Middle frontal gyrus (tissue), 1 donor: Measurements from ENCODE around the gene LEFTY1.
"Not testable (repeated sequence)": the region's sequence is repeated elsewhere in the genome, so short reads cannot be mapped to it uniquely, and the experiment has no call there.

Experiments used
- DNase-seq: peaks from one replicate; pipeline ENCODE4 v3.0.0-alpha.2; 2015; ENCODE audit warnings: low spot score; ENCODE audit errors: extremely low spot score

Gene LEFTY1

DNA sequence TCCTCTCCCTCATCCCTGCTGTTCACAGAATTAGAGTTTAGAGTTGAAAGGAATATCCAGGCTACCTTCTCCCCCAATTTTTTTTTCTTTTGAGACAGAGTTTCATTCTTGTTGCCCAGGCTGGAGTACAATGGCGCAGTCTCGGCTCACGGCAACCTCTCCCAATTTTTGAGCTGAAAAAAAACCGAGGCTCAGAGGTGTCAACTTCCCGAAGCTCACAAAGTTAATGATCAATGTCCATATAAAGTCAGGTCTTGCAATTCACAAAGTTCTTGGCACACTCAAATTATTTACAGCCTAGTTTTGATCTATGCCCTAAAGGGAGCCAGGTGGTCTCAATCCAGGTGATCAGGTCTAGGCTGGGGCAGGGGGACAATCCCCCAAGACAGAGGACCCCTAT lies 797 bp upstream of the LEFTY1 start:
- DNase-seq, result no peak

DNA sequence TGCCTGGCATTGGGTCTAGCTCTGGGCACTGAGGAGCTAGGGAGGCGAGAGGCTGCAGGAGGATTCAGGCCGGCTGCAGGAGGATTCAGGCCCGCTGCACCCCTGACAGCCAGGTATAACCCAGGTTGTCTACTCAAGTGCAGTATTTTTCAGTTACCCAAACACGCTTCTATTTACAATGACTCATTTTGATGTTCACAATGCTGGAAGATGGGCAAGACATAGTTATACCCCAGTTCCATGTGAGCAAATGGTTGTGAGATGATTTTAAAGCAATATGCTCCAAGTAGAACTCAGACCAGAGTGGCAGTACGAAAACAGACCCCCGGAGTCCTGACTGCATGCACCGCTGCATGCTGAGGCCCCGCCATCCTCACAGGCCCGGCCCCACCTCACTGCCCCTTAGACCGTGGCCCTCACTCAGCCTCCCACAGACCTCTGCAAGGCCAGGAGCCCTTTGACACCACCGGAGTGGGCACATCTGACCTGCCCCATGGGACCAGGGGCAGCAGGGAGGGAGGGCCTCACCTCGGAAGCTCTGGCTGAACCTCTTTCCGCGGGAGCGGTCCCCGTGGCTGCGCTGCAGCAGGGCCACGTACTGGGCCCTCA lies 553 bp downstream of the LEFTY1 start:
- no peak for DNase-seq

DNA sequence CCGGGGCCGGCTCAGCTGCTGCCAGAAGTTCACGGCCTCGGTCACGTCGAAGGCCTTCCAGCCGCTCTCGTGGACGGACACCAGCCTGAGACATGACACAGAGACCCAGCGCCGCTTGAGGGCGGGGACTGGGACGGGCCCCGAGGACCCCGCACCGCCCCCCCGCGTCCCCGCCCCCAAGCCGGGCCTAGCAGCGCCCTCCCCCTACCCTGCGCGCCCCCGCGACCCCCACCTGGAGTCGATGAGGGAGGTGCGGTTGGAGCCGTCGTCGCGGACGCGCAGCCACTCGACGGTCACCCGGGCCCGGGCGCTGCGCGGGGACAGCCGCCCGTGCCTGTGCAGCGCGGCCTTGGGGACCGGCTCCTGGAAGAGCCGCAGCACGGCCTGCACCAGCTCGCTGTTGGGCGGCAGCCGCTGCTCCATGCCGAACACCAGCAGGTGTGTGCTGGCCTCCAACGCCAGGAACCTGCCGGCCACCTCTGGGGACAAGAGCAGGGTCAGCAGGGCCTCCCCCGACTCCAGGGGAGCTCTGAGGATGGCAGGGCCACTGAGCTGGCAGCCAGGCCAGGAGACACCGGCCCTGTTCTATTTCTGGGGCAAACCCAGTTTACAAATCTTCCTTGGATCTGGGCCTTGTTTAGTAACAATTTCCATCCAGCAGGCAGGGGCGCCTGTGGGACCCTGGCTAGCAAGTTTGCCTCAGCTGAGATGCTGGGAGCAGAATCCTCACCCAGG lies 1.2 kb downstream of the LEFTY1 start:
- not testable (repeated sequence) for DNase-seq

DNA sequence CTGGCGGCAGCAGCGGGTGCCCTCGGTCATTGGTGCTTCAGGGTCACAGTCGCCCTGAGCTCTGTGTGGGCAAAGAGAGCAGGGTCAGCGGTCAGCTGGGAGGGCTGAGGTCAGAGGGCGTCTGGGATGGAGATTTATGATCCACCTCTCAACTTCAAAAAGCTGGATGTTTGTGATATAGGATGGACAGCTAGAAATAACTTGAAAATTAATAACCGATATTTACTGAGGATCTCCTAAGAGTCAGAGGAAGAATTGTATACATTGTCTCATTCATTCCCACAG lies 2.0 kb downstream of the LEFTY1 start:
- no peak for DNase-seq

DNA sequence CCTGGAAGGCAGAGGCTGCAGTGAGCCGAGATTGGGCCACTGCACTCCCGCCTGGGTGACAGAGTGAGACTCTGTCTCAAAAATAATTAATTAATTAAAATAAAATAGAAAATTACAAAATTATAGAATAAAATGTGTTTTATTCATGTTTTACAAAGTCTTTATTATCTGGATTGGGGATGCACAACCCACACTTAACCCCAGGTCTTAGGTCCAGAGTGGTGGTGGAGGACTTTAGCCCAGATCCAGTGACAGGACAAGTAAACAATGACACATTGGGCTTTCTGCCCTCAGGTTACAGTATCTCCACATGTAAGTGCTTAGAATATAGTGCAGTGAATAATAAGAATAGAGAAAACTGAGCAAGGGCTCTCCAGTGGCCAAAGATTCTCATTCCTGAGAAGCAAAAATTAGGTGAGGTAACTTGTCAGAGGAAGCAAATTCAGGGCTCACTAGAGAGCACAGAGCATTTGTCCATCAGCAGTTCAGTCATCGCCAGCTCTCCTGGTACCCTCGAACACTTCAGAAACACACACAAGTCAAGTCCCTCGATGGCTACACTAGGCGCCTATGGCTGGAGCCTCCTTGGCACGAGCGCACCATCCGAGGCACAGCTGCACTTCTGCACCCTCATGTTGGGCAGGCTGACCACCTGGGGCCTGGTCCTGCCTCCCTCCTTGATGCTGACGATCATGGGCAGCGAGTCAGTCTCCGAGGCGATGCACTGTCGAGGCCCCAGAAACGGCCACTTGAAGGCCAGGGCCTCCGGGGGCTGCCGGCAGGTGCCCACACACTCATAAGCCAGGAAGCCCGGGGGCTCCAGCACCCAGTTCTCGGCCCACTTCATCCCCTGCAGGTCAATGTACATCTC lies 2.6 kb downstream of the LEFTY1 start:
- DNase-seq, result no peak

DNA sequence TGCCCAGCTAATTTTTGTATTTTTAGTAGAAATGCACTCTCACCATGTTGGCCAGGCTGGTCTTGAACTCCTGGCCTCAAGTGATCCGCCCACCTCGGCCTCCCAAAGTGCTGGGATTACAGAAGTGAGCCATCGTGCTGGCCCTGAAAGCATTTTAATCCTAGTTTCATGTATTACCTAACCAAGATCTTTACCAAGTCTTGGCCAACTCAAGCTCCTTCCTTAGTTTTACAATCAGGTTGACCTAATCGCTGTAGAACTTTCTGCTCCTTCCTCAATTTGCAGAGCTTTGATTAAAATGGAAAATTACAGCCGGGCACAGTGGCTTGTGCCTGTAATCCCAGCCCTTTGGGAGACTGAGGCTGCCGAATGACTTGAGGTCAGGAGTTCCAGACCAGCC lies 3.6 kb downstream of the LEFTY1 start:
- no peak for DNase-seq

DNA sequence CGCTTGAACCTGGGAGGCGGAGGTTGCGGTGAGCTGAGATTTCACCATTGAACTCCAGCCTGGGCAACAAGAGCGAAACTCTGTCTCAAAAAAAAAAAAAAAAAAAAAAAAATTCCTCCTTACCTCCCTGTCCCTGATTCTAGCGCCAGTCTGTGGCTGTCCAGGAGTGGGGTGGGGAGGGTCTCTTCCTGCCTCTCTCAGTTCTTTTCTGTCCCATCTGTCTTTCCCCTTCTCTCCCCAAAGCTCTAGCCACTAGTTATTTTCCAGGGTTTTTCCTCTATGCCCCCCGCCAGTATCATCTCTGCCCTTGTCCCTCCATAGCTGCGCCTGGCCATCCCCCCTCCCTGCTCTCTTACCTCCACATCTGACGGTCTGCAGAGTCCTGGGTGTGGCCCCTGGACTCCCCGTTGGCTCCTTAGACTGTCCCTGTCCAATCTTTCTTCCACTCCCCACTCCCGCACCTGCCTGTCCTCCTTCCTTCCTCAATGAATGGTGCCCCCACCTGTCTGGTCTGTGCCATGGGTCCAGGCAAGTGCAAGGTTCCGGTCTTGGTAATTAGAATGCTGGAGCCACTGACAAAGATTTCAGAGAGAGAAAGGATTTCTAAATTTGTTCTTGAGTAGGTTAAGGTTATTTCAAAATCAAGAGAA lies 5.2 kb downstream of the LEFTY1 start:
- no peak for DNase-seq

DNA sequence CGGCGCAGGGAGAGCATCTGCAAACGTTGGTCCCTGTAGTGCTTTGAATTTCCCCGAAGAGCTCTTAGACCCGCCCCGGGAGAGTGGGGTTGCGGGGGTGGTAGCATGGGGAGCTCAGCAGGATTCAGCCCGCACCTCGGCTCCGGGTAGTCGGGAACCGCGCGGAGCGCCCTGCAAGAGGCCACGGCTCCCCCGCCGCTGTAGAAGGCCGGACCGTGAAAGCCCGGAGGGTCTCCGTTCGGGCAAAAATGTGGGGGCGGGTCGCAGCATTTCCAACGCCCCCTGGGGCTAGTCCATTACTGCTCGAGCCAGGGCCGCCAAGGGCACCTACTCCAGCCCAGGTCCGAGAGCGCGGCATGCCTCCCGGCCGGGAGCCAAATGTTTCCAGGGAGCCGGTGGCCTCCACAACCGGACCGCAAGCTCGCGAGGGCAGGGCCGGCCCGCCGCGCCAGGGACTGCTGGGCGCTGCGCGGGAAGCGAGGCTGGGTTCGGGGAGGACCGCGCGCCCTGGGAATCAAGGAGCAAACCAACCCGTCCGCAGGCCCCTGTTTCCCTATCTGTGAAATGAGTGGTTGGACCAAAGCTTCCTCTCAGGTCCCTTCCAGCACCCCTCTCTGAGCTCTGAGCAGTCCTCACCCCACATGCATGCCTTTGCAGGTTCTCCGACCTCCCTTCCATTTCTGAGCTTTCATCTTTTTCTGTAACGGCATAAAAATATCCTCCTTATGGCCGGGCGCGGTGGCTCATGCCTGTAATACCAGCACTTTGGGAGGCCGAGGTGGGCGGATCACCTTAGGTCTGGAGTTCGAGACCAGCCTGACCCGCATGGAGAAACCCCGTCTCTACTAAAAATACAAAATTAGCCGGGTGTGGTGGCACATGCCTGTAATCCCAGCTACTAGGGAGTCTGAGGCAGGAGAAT lies 6.0 kb downstream of the LEFTY1 start:
- no peak for DNase-seq

DNA sequence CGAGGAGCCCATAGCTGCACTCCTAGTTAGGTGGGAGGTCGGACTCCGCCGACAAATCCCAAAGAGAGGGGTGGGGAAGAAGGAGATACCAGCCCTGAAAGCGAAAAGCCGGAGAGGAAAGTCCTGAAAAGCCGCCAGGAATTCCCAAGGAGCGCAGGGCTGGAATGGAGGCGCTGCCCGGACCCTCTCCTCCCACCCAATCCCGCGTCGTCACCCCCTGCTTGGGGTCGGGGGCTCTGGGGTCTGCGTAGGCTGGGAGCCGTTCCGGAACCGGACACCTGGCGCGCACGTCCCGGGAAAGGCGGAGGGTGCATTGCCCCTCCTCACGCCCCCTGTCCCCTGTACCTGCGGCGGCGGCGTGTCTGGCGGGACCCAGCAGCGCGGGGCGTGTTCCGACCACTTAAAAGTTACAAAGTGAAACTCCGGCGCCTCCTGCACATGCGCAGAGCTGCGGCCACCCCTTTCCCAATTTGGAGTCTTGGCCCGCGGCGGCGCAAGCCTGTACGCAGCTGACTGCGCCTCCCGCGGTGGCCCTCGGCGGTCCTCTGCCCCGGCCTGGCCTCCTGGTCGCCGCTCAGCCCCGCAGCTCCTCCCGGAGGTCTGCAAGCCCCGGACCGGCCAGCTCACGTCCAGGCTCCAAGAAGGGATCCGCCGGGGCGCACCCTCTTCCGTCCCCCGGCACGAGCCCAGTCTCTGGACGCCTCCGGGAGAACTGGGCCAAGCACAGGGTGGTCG lies 6.8 kb downstream of the LEFTY1 start, which contains the start of gene TMEM63A:
TMEM63A (minus strand) TSS at position 422 of the 735 bp plus-strand sequence. CDS start 4,800 bp downstream, outside the sequence.
- peak; percentile 64 for DNase-seq

DNA sequence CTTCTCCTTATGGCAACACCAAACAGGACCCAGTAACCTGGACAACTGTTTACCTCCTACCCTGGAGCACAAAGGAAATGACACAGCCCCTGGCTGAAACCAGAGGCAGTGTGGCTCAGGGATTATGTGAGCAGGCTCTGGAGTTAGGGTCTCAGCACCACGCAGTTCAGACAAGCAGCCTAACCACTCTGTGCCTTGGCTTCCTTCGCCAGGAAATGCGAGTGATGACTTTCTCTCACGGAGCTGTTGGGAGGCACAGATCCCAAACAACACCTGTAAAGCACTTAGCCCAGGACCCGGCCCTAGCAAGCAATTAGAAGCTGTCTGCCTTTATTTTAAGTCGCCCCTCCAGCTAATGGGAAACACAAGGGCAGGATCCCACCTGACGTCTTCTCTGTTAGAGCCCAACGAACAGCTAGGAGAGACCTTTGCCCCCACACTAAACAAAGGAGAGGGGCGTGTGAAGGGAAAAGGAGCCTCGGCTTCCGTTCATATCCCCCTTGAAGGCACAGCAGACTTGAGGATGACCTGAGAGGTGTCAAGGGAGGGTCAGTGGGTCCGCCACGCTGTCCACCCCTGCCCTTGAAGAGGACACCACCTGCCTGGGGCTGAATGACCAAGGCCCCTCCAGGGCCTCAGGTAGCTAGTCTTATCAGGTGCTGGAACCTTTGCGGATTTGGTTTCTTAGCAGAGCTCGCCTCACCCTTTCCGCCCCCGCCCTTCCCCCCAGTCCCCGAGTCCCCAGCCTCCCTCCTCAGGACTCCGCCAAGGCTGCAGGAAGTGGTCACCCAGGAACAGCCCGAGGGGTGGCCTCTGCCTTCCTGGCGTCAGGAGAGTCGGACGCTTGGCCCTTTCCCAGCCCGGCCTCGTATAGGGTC lies 7.6 kb downstream of the LEFTY1 start:
- DNase-seq, result no peak

DNA sequence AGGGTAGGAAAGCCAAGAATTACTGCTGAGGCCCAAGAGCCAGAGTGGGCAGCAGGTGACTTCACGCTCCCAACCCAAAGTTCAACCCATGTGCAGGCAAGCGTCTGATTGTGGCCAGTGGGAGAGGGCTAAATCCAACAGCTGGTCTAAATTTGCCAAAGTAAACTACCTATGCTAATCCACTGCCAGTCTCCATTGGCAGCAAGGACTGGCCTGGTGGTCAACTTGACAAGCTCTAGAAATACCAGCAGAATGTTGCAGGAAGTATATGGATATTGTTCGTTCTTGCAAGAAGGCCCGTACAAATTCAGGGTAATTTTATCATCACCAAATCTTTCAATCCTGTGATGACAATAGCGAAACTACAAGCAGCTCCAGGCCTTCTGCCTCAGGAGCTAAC lies 8.3 kb downstream of the LEFTY1 start:
- no peak for DNase-seq

DNA sequence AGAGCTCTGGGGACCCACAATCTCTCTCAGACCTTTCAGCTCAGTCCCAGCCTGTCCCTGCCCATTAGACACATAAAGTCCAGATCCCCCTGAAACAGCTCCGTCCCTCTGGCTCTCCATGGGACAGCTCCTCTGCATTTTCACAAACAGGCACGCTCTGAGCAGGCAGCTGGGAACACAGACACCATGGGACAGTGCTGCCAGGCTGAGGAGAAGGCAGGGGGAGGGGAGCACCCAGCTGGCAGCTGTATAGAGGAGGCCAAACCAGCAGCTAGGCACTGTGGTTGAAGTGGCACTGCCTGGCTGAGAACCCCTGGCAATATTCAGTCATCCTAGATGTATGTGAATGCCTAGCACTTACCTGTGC lies 8.7 kb downstream of the LEFTY1 start:
- DNase-seq, result no peak

DNA sequence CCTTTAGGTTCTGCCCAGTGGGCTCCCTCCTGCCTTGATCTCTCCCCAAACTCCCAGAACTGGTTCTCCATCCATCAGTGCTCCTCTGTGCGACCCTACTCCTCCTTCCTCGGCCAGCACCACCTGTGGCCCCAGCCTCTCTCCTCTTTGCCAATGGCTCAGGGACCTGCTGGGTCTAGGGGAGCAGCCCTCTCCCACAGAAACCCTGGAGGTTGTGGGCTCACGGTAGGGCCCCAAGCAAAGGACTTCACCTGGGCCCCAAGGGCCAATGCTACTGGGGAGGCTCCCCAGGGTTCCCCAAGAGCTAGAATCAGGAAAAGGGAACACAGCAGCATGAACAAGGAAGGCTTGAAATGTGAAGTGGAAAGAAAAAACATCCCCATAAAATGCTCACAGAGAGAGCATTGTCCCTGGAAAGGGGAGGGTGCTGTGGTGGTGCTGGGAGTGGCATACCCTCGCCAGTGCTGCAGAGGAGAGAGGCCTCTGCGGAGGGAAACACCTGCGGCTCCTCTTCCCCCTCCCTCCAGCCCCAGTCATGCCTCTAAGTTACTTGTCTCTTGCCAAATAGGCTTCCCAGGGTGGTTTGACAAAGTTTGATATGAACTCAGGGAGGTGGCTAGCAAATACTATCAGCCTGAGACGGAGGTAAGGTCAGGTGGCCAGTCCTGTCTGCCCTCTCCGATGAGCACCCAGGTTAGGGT lies 9.3 kb downstream of the LEFTY1 start:
- no peak for DNase-seq

DNA sequence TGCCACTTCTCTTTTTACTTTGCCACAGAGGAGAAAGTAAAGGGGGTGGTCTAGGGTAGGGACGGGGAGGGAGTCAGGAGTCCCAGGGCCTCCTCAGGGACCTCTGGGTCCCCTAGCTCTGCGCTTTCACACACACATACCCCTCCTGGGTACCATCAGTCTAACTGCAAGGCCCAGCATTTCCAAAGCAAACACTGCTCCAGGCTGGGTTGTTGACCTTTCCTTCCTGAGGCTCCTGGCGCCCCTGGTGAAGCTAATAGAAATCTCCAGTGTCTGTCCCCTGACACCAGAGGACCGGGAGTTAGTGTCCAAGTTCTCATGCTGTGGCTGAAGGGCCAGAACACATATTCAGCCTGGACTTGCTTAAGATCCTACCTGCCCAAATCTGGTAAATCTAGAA lies 10.7 kb downstream of the LEFTY1 start:
- DNase-seq, result no peak

DNA sequence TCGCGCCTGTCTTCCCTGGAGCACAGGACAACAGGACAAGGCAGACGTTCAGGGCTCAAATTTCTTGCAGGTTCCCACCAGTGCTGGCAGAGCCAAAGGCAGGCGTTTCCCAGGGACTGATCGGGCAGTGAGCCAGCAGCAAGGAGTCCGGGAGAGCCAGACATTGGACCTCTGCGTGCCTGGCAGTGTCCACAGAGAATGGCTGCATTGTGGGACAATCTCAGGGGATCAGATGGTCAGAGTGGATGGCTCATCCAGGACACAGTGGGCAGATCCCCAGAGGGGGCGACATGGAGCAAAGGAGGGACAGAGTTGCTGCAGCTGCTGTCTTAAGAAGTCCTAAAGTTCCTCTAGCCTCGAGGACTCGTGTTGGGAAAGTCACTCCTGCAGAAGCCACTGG lies 11.4 kb downstream of the LEFTY1 start:
- peak; percentile 76 for DNase-seq

DNA sequence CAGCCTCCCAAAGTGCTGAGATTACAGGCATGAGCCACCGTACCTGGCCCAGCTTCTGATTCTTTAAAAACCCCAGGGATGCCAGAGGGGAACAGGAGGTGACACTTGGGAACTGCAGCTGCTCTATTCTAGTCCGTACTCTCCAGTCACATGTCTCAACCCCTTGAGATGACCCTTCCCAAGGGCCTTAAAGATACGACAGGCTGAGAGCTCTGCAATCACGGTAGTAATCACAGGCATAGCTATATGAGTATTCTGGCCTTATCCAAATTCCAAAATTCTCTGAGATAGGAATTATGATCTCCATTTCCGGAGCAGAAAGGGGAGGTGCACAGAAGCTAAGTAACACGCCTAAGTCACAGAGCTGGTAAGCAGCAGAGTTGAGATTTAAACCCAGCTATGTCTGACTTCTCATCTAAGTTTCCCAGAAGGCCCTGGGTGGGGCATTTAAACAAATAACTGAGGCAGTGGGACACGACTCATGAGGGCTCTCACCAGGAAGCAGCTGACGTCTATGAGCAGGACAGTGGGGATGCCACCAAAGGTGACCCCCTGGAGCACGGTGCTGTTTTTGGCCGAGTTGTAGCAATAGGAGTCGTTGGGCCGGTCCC lies 11.9 kb downstream of the LEFTY1 start:
- no peak for DNase-seq

DNA sequence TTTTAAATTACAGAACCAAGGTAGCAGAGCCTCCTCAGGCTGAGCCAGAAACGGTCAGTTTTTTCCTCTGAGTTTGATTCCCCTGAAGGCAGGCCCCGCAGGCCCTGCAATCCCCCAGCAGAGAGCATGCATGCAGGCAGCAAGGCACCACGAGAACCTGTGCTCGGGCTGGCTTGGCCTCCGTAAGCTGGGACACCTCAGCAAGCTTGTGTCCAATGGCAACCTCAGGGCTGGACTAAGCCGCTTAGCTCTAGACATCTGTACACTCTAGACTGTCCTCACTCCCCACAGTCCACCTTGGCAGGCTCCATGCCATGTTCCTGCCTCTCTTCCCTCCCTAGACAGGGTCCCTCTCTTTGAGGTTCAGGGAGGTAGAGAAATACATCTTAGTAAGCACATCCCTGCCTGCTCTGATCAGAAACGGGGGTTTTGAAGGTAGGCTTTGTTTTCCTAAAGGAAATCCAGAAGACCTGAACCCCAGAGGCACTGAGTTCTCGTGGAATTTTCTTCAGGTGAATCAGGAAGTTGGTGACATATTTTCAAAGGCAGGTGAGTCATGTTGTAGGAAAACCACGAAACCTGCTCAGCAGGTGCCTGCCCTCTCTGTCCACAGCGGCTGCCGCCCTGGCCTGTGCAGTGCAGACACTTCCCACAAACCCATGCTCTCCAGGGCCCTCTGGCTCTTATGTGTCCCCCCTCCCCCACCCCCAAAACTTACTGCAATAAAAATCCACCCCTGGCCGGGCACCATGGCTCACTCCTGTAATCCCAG lies 13.7 kb downstream of the LEFTY1 start:
- no peak for DNase-seq
